Prostate gland (tissue), 2 donors: ENCODE results near the gene ELK4.

Experiments
- CTCF ChIP-seq, 4 experiments: fragments of 200-600 bp in 2 of 4; fragments of 450-650 bp in 2 of 4; sonication (generic) in 2 of 4; IDR thresholded peaks; 1 replicate in 3 of 4; 2 replicates in 1 of 4; pipeline ENCODE4 v1.5.1; 2016 to 2019; ENCODE audit warnings: antibody characterized with exemption in 4 of 4, mild to moderate bottlenecking in 2 of 4, moderate library complexity in 2 of 4
- POLR2A ChIP-seq: fragments of 450-650 bp; IDR thresholded peaks from one replicate; pipeline ENCODE4 v1.6.1; 2016; ENCODE audit warnings: antibody characterized with exemption, mild to moderate bottlenecking

DNA sequence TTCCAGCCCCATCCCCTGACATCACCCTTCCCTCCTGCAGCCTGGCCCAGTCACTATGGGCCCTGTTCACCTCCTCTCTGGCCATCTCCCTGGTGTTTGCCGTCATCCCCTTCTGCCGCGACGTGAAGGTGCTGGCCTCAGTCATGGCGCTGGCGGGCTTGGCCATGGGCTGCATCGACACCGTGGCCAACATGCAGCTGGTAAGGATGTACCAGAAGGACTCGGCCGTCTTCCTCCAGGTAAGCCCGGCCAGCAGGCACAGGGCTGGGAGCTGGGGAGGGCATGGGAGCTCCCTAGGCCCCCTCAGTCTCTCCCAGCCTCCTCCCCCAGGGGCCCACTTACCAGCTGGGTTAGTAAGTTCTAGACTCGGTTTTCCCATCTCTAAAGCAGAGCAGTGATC, 52.1 kb downstream of the ELK4 start:
- peak; percentile 3 for TF ChIP-seq POLR2A
- TF ChIP-seq CTCF (IDR thresholded peaks at IDR 0.05), result no peak
